ENCODE data around the gene SLC9A3.

DNA sequence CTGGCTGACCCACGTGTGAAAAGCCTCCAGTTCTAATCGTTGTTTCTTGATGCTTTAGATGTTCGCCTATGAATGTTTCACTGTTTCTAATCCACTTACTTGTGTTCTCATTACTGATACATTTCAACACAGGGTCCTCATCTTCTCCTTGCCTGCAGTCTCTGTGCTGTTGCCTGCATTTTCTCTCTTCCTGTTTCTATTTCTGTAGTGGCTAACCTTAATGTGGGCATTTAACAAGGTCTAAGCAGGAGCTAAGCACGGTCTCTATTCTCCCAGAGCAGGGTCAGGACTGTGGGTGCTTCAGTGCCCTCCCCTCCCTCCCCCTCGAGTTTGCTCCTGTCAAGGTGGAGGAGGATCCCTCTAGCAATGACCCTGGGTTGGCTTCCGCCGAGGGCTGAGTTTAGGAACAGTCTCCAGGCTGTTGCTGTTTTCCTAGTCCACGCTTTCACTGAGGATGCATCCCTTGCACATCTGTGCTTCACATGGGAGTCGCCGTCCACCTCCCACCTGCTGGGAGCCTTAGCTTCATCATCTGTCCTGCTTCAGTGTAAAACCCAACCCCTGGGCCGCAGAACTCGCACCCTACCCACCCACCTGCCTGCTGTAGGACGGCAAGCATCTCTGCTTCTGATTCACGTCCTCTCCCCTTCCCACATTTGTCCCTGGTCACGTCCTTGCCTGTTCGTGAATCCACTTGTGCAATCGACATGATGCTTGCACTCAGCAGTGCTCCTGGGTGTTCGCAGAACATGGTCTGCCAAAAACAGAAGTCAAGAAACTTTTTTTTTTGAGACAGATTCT lies 83.6 kb downstream of the SLC9A3 start:
- peak; percentile 74 for TF ChIP-seq SPI1 (IDR thresholded peaks at IDR 0.05; ENCODE audit: low read depth, low read length)
- TF ChIP-seq POLR2A (IDR thresholded peaks at IDR 0.05; ENCODE audit: low read depth, low read length), result no peak
- TF ChIP-seq POLR2AphosphoS5 (IDR thresholded peaks at IDR 0.05; ENCODE audit: low read depth, low read length), result no peak; the same call in 1 of the 2 replicates
- TF ChIP-seq TAF1 (IDR thresholded peaks at IDR 0.05; ENCODE audit: low read depth, low read length), result no peak
